ENCODE measurements around the gene KIF9. TPM values are rescaled to one million over a fixed set of nuclear protein-coding genes. Genes with fewer than 3 reads are reported as not detected.
"Not testable (repeated sequence)": the region's sequence is repeated elsewhere in the genome, so short reads cannot be mapped to it uniquely, and the experiment has no call there.

The KIF9 gene
- total RNA-seq, 1 donor from 2014 or later: 3.4 TPM

- no peaks in the 10 kb centered on the region for H3K9me3 Mint-ChIP-seq
- no peak for DNase-seq (ENCODE audit: low spot score)
- H3K27ac Mint-ChIP-seq: no peak overlapping the region
- no peak overlapping the region for H3K4me3 Mint-ChIP-seq
- H3K4me1 Mint-ChIP-seq (ENCODE audit: low read depth): no peaks in the 10 kb centered on the region
- H3K36me3 Mint-ChIP-seq (ENCODE audit: low read depth): no peaks in the 10 kb centered on the region
- H3K27me3 Mint-ChIP-seq (ENCODE audit: insufficient read depth): no peaks in the 10 kb centered on the region
- intact Hi-C loops (cut with micrococcal nuclease): no loop called here
Measured at GRCh38 chr3:47238017-47238416, 44.6 kb downstream of the KIF9 start.

GRCh38 chr3:47228088-47228487, 54.5 kb downstream of the KIF9 start:
- intact Hi-C loops (cut with micrococcal nuclease): no loop called here
- Mint-ChIP-seq H3K4me3 (no peak overlapping the region), H3K36me3 (ENCODE audit: low read depth) (no peaks in the 10 kb centered on the region), H3K4me1 (ENCODE audit: low read depth) (no peaks in the 10 kb centered on the region), H3K27ac (no peak overlapping the region), H3K27me3 (ENCODE audit: insufficient read depth) (peaks cover 2% of the 10 kb centered on the region), H3K9me3 (no peaks in the 10 kb centered on the region)
- DNase-seq (ENCODE audit: low spot score): no peak

- no peaks in the 10 kb centered on the region for H3K9me3 Mint-ChIP-seq
- H3K4me1 Mint-ChIP-seq (ENCODE audit: low read depth): no peaks in the 10 kb centered on the region
- no peak overlapping the region for H3K4me3 Mint-ChIP-seq
- H3K27ac Mint-ChIP-seq: no peak overlapping the region
- no peaks in the 10 kb centered on the region for H3K36me3 Mint-ChIP-seq (ENCODE audit: low read depth)
- intact Hi-C loops (cut with micrococcal nuclease): no loop called here
- H3K27me3 Mint-ChIP-seq (ENCODE audit: insufficient read depth): peaks cover 2% of the 10 kb centered on the region
- DNase-seq (ENCODE audit: low spot score): no peak
Measured at GRCh38 chr3:47227678-47228077, 54.9 kb downstream of the KIF9 start.

- intact Hi-C loops (cut with micrococcal nuclease): no loop called here
- Mint-ChIP-seq H3K27ac (no peak overlapping the region), H3K4me3 (no peak overlapping the region), H3K4me1 (ENCODE audit: low read depth) (no peaks in the 10 kb centered on the region), H3K9me3 (no peaks in the 10 kb centered on the region), H3K36me3 (ENCODE audit: low read depth) (no peaks in the 10 kb centered on the region), H3K27me3 (ENCODE audit: insufficient read depth) (no peaks in the 10 kb centered on the region)
- no peak for DNase-seq (ENCODE audit: low spot score)
Measured at GRCh38 chr3:47225310-47225906, 57.2 kb downstream of the KIF9 start.

GRCh38 chr3:47223755-47224154, 58.8 kb downstream of the KIF9 start:
- Mint-ChIP-seq H3K27ac (no peak overlapping the region), H3K27me3 (ENCODE audit: insufficient read depth) (no peaks in the 10 kb centered on the region), H3K4me3 (no peak overlapping the region), H3K9me3 (no peaks in the 10 kb centered on the region), H3K36me3 (ENCODE audit: low read depth) (no peaks in the 10 kb centered on the region), H3K4me1 (ENCODE audit: low read depth) (no peaks in the 10 kb centered on the region)
- intact Hi-C loops (cut with micrococcal nuclease): no loop called here
- no peak for DNase-seq (ENCODE audit: low spot score)

- H3K36me3 Mint-ChIP-seq (ENCODE audit: low read depth): no peaks in the 10 kb centered on the region
- no peaks in the 10 kb centered on the region for H3K27me3 Mint-ChIP-seq (ENCODE audit: insufficient read depth)
- H3K9me3 Mint-ChIP-seq: no peaks in the 10 kb centered on the region
- no peak overlapping the region for H3K4me3 Mint-ChIP-seq
- no peak for DNase-seq (ENCODE audit: low spot score)
- H3K27ac Mint-ChIP-seq: no peak overlapping the region
- intact Hi-C loops (cut with micrococcal nuclease): no loop called here
- H3K4me1 Mint-ChIP-seq (ENCODE audit: low read depth): no peaks in the 10 kb centered on the region
Measured at GRCh38 chr3:47221798-47222197, 60.8 kb downstream of the KIF9 start.

GRCh38 chr3:47210863-47211405, 71.7 kb downstream of the KIF9 start:
- no peaks in the 10 kb centered on the region for H3K4me1 Mint-ChIP-seq (ENCODE audit: low read depth)
- no peak for DNase-seq (ENCODE audit: low spot score)
- H3K9me3 Mint-ChIP-seq: no peaks in the 10 kb centered on the region
- no peak overlapping the region for H3K27ac Mint-ChIP-seq
- intact Hi-C loops (cut with micrococcal nuclease): no loop called here
- H3K36me3 Mint-ChIP-seq (ENCODE audit: low read depth): no peaks in the 10 kb centered on the region
- peaks cover 2% of the 10 kb centered on the region for H3K27me3 Mint-ChIP-seq (ENCODE audit: insufficient read depth)
- H3K4me3 Mint-ChIP-seq: no peak overlapping the region

- H3K4me3 Mint-ChIP-seq; H3K27ac Mint-ChIP-seq; H3K27me3 Mint-ChIP-seq (ENCODE audit: insufficient read depth); H3K4me1 Mint-ChIP-seq (ENCODE audit: low read depth); H3K36me3 Mint-ChIP-seq (ENCODE audit: low read depth); DNase-seq (ENCODE audit: low spot score); H3K9me3 Mint-ChIP-seq; intact Hi-C loops (cut with micrococcal nuclease): not testable (repeated sequence)
Measured at GRCh38 chr3:47206022-47206421, 76.6 kb downstream of the KIF9 start.

GRCh38 chr3:47204875-47205274, 77.7 kb downstream of the KIF9 start:
- H3K4me1 Mint-ChIP-seq (ENCODE audit: low read depth): no peaks in the 10 kb centered on the region
- no peaks in the 10 kb centered on the region for H3K36me3 Mint-ChIP-seq (ENCODE audit: low read depth)
- H3K9me3 Mint-ChIP-seq: no peaks in the 10 kb centered on the region
- no peak overlapping the region for H3K4me3 Mint-ChIP-seq
- intact Hi-C loops (cut with micrococcal nuclease): no loop called here
- no peaks in the 10 kb centered on the region for H3K27me3 Mint-ChIP-seq (ENCODE audit: insufficient read depth)
- H3K27ac Mint-ChIP-seq: no peak overlapping the region
- no peak for DNase-seq (ENCODE audit: low spot score)

- Mint-ChIP-seq H3K27ac (no peak overlapping the region), H3K9me3 (no peaks in the 10 kb centered on the region), H3K27me3 (ENCODE audit: insufficient read depth) (no peaks in the 10 kb centered on the region), H3K4me3 (no peak overlapping the region), H3K36me3 (ENCODE audit: low read depth) (no peaks in the 10 kb centered on the region), H3K4me1 (ENCODE audit: low read depth) (no peaks in the 10 kb centered on the region)
- DNase-seq (ENCODE audit: low spot score): no peak
- intact Hi-C loops (cut with micrococcal nuclease): no loop called here
Measured at GRCh38 chr3:47202542-47202941, 80.1 kb downstream of the KIF9 start.

- Mint-ChIP-seq H3K27me3 (ENCODE audit: insufficient read depth) (no peaks in the 10 kb centered on the region), H3K36me3 (ENCODE audit: low read depth) (no peaks in the 10 kb centered on the region), H3K9me3 (peaks cover 6% of the 10 kb centered on the region), H3K27ac (no peak overlapping the region), H3K4me1 (ENCODE audit: low read depth) (no peaks in the 10 kb centered on the region), H3K4me3 (no peak overlapping the region)
- no peak for DNase-seq (ENCODE audit: low spot score)
- intact Hi-C loops (cut with micrococcal nuclease): no loop called here
Measured at GRCh38 chr3:47197287-47197686, 85.3 kb downstream of the KIF9 start.

GRCh38 chr3:47194994-47195393, 87.6 kb downstream of the KIF9 start:
- no peaks in the 10 kb centered on the region for H3K27me3 Mint-ChIP-seq (ENCODE audit: insufficient read depth)
- intact Hi-C loops (cut with micrococcal nuclease): no loop called here
- no peak overlapping the region for H3K4me3 Mint-ChIP-seq
- H3K27ac Mint-ChIP-seq: no peak overlapping the region
- H3K36me3 Mint-ChIP-seq (ENCODE audit: low read depth): no peaks in the 10 kb centered on the region
- no peak for DNase-seq (ENCODE audit: low spot score)
- peaks cover 6% of the 10 kb centered on the region for H3K9me3 Mint-ChIP-seq
- no peaks in the 10 kb centered on the region for H3K4me1 Mint-ChIP-seq (ENCODE audit: low read depth)

- Mint-ChIP-seq H3K27me3 (ENCODE audit: insufficient read depth) (no peaks in the 10 kb centered on the region), H3K27ac (no peak overlapping the region), H3K4me3 (no peak overlapping the region), H3K36me3 (ENCODE audit: low read depth) (no peaks in the 10 kb centered on the region), H3K4me1 (ENCODE audit: low read depth) (no peaks in the 10 kb centered on the region), H3K9me3 (peaks cover 6% of the 10 kb centered on the region)
- intact Hi-C loops (cut with micrococcal nuclease): no loop called here
- DNase-seq (ENCODE audit: low spot score): no peak
Measured at GRCh38 chr3:47193871-47194859, 88.4 kb downstream of the KIF9 start.

Data from activated T-helper 1 cell treated with anti-CD3 and anti-CD28 coated beads, Interleukin-12 subunit alpha, Interleukin-12 subunit beta, Interleukin-2, Interleukin-4 antibody, amounts not matched to agents 30 ng/mL and 10 ng/mL and 1 ng/mL, durations not matched to agents 14 hours and 24 hours and 36 hours (primary cell).